K562 (cell line): ENCODE measurements around the gene AVPI1. TPM values are rescaled to one million over a fixed set of nuclear protein-coding genes. Genes with fewer than 3 reads are reported as not detected.

Source experiments
- ARID1B ChIP-seq: fragments of 450-650 bp; IDR thresholded peaks from 2 replicates; pipeline ENCODE4 v1.6.1; 2016; ENCODE audit warnings: antibody characterized with exemption, mild to moderate bottlenecking, inconsistent platforms
- BRCA1 ChIP-seq, 2 experiments: fragments of 450-650 bp in 1 of 2; sonication (generic) in 1 of 2; formaldehyde crosslinking in 1 of 2; IDR thresholded peaks; 2 replicates each; pipeline versions ENCODE4 v1.5.0 to v1.6.1; 2017 to 2020; ENCODE audit warnings: mild to moderate bottlenecking in 1 of 2, missing genetic modification reagents in 1 of 2
- ESRRA ChIP-seq: fragments of 450-650 bp; IDR thresholded peaks from 2 replicates; pipeline ENCODE4 v1.6.1; 2014; ENCODE audit warnings: low read depth, mild to moderate bottlenecking, moderate library complexity, borderline replicate concordance
- MAZ ChIP-seq, 2 experiments: fragments of 450-650 bp in 1 of 2; sonication (generic) in 1 of 2; formaldehyde crosslinking; IDR thresholded peaks in 1 of 2; conservative IDR thresholded peaks in 1 of 2; 2 replicates each; pipeline versions ENCODE4 v1.4.0 to v1.5.0; 2020; ENCODE audit warnings: mild to moderate bottlenecking in 1 of 2, missing genetic modification reagents in 1 of 2
- MCM3 ChIP-seq: fragments of 450-650 bp; IDR thresholded peaks from 2 replicates; pipeline ENCODE4 v1.6.1; 2016
- MECOM ChIP-seq: fragments of 250-450 bp; sonication (Bioruptor Pico); IDR thresholded peaks from 2 replicates; pipeline ENCODE4 v1.8.0; 2022; ENCODE audit warnings: inconsistent platforms
- NR4A1 ChIP-seq, 2 experiments: fragments of 250-450 bp in 1 of 2; fragments of 450-650 bp in 1 of 2; sonication (Bioruptor Pico) in 1 of 2; IDR thresholded peaks; 2 replicates each; pipeline versions ENCODE4 v1.4.0 to v1.6.1; 2016 to 2020; ENCODE audit warnings: mild to moderate bottlenecking in 2 of 2, missing compliant biosample characterization in 1 of 2, missing genetic modification characterization in 1 of 2, moderate library complexity in 1 of 2
- RAD51 ChIP-seq: fragments of 450-650 bp; IDR thresholded peaks from 2 replicates; pipeline ENCODE4 v1.7.1; 2016; ENCODE audit warnings: low read depth, mild to moderate bottlenecking, borderline replicate concordance
- RNF2 ChIP-seq: sonication (generic); IDR thresholded peaks from 2 replicates; pipeline ENCODE4 v1.6.1; 2016
- STAT6 ChIP-seq: sonication (generic); formaldehyde crosslinking; IDR thresholded peaks from 2 replicates; pipeline ENCODE4 v1.8.1; 2023; ENCODE audit warnings: mild to moderate bottlenecking, missing genetic modification reagents
- ZBTB5 ChIP-seq: fragments of 450-650 bp; IDR thresholded peaks from 2 replicates; pipeline ENCODE4 v1.6.1; 2017; ENCODE audit warnings: antibody characterized with exemption
- ZBTB9 ChIP-seq: fragments of 450-650 bp; formaldehyde crosslinking; IDR thresholded peaks from 2 replicates; pipeline ENCODE4 v1.4.0; 2020; ENCODE audit warnings: mild to moderate bottlenecking, moderate library complexity
- ZKSCAN8 ChIP-seq: fragments of 200-800 bp; sonication (Bioruptor generic); IDR thresholded peaks from 2 replicates; pipeline ENCODE4 v1.6.1; 2016; ENCODE audit warnings: missing genetic modification characterization, missing compliant biosample characterization
- ZNF232 ChIP-seq: sonication (generic); formaldehyde crosslinking; IDR thresholded peaks from 2 replicates; pipeline ENCODE4 v1.8.0; 2022; ENCODE audit warnings: mild to moderate bottlenecking, missing genetic modification reagents
- ZNF280A ChIP-seq: fragments of 450-650 bp; IDR thresholded peaks from 2 replicates; pipeline ENCODE4 v1.6.1; 2018; ENCODE audit warnings: mild to moderate bottlenecking, low read depth; ENCODE audit not compliant: partially characterized antibody
- ZNF395 ChIP-seq: fragments of 200-800 bp; sonication (Bioruptor generic); IDR thresholded peaks from 2 replicates; pipeline ENCODE4 v1.6.1; 2017; ENCODE audit warnings: missing genetic modification characterization, missing compliant biosample characterization
- ZNF584 ChIP-seq: fragments of 200-800 bp; sonication (Bioruptor generic); IDR thresholded peaks from 2 replicates; pipeline ENCODE4 v1.6.1; 2016; ENCODE audit warnings: low read depth, mild to moderate bottlenecking, missing genetic modification characterization, missing compliant biosample characterization
- polyA plus RNA-seq, 8 experiments: library from polyadenylated mRNA; depleted of rRNA in 4 of 8; stranded (reverse) in 5 of 8; unstranded in 3 of 8; fragments of >200 nt; fragmentation: Nextera tagmentation in 2 of 8; fragmentation: Illumina TruSeq in 1 of 8; extraction: Ambion mirVana in 2 of 8; extraction: Trizol in 1 of 8; gene quantifications; 2 replicates each; pipeline versions ENCODE4 v1.2.1 to v1.2.3, GENCODE V29; 2011 to 2014; ENCODE audit warnings: inconsistent platforms in 1 of 8, missing spikeins in 1 of 8
- total RNA-seq, 7 experiments: library from RNA; depleted of rRNA in 6 of 7; stranded (reverse); fragments of >200 nt in 6 of 7; fragmentation: Illumina TruSeq in 2 of 7; extraction: Trizol in 2 of 7; gene quantifications; 2 replicates each; pipeline versions ENCODE4 v1.2.1 to v1.2.3, GENCODE V29; 2011 to 2021; ENCODE audit warnings: low replicate concordance in 1 of 7

AVPI1 gene
- total and polyA plus RNA-seq, 9 of the 15 experiments (the other 6 are each of a cell fraction or from before 2014, with no cell fraction given), result 0.90 to 10.4 (median 7.4) TPM

GRCh38 chr10:97689559-97690020 is 2.5 kb upstream of the AVPI1 start (continued):
- TF ChIP-seq ZNF395 (peak; percentile 67; the same call in 1 of the 2 replicates), MAZ (CRISPR knock-in tag; conservative IDR thresholded peaks at IDR 0.05 in 1 of 2, IDR thresholded peaks at IDR 0.05 in 1 of 2) (no peak), STAT6 (CRISPR knock-in tag) (no peak), RAD51 (peak; percentile 27; the same call in 1 of the 2 replicates), ZNF584 (CRISPR knock-in tag) (0 out of 2 replicates have a peak, but pooled peaks have one; percentile 54), RNF2 (no peak), BRCA1 (IDR thresholded peaks at IDR 0.05) (no peak), BRCA1 (CRISPR knock-in tag; IDR thresholded peaks at IDR 0.05) (no peak), ZKSCAN8 (peak; percentile 67; the same call in 1 of the 2 replicates), ESRRA (peak; percentile 63; the same call in 1 of the 2 replicates), ZNF232 (CRISPR knock-in tag) (no peak), MECOM (CRISPR knock-in tag) (peak; percentile 46; the same call in 1 of the 2 replicates), ZBTB5 (no peak), ZNF280A (no peak), NR4A1 (CRISPR knock-in tag; IDR thresholded peaks at IDR 0.05) (no peak), NR4A1 (tag; IDR thresholded peaks at IDR 0.05) (0 out of 2 replicates have a peak, but pooled peaks have one; percentile 40), MCM3 (no peak), ZBTB9 (CRISPR knock-in tag) (0 out of 2 replicates have a peak, but pooled peaks have one; percentile 47), ARID1B (peak; percentile 20; the same call in 1 of the 2 replicates)
